Ecto neural progenitor cell (in vitro differentiated cells): ENCODE measurements around the gene ME2.
A peak's percentile ranks its signal among the peaks of the same experiment; 100 is the strongest.
"Not testable (repeated sequence)": the region's sequence is repeated elsewhere in the genome, so short reads cannot be mapped to it uniquely, and the experiment has no call there.

ENCODE experiments used
- DNase-seq: peaks from one replicate; pipeline ENCODE4 v3.0.0-alpha.2; 2018; ENCODE audit warnings: low spot score

Gene ME2

GRCh38 chr18:50924372-50924771 is 45.5 kb downstream of the ME2 start:
- no peak for DNase-seq

GRCh38 chr18:50926521-50926920 is 47.6 kb downstream of the ME2 start:
- DNase-seq: no peak

- DNase-seq: no peak
These were observed 49.6 kb downstream of the ME2 start for GRCh38 chr18:50928551-50928950.

GRCh38 chr18:50933684-50934083 is 54.8 kb downstream of the ME2 start:
- no peak for DNase-seq

- DNase-seq: no peak
These were observed 55.8 kb downstream of the ME2 start for GRCh38 chr18:50934545-50935211.

GRCh38 chr18:50935493-50936191 is 56.7 kb downstream of the ME2 start:
- no peak for DNase-seq

- no peak for DNase-seq
These were observed 58.3 kb downstream of the ME2 start for GRCh38 chr18:50937183-50937582.

- no peak for DNase-seq
These were observed 60.0 kb downstream of the ME2 start for GRCh38 chr18:50938912-50939311.

- DNase-seq: no peak
These were observed 65.5 kb downstream of the ME2 start for GRCh38 chr18:50944245-50944932.

GRCh38 chr18:50945918-50946317 is 67.0 kb downstream of the ME2 start:
- DNase-seq: not testable (repeated sequence)

- no peak for DNase-seq
These were observed 69.0 kb downstream of the ME2 start for GRCh38 chr18:50947899-50948298.

GRCh38 chr18:50949185-50949584 is 70.3 kb downstream of the ME2 start:
- DNase-seq: no peak

- DNase-seq: no peak
These were observed 71.7 kb downstream of the ME2 start for GRCh38 chr18:50950626-50951025.

GRCh38 chr18:50953822-50954221 is 74.9 kb downstream of the ME2 start:
- no peak for DNase-seq

GRCh38 chr18:50955253-50955652 is 76.3 kb downstream of the ME2 start:
- no peak for DNase-seq

- no peak for DNase-seq
These were observed 77.2 kb downstream of the ME2 start for GRCh38 chr18:50956116-50956515.

- no peak for DNase-seq
These were observed 83.1 kb downstream of the ME2 start for GRCh38 chr18:50961974-50962373.

GRCh38 chr18:50967714-50968661 is 89.1 kb downstream of the ME2 start, which contains the start of gene ELAC1:
ELAC1 (plus strand) TSS chr18:50968040; CDS start chr18:50974405, 6,365 bp downstream.
- DNase-seq: peak; percentile 82

GRCh38 chr18:50969448-50969847 is 90.5 kb downstream of the ME2 start:
- no peak for DNase-seq

- no peak for DNase-seq
These were observed 91.1 kb downstream of the ME2 start for GRCh38 chr18:50970006-50970405.

GRCh38 chr18:50972404-50972803 is 93.5 kb downstream of the ME2 start:
- not testable (repeated sequence) for DNase-seq
